DND-41 (cell line): Measurements from ENCODE around the gene CNRIP1.

Source experiments
- CTCF ChIP-seq: IDR thresholded peaks from 2 replicates; pipeline ENCODE4 v1.5.1; 2012; ENCODE audit warnings: borderline replicate concordance, low read length, moderate library complexity, mild to moderate bottlenecking; ENCODE audit not compliant: poor library complexity, severe bottlenecking; ENCODE audit errors: extremely low read depth
- EZH2 ChIP-seq: IDR thresholded peaks from 3 replicates; pipeline ENCODE4 v1.6.1; 2012; ENCODE audit warnings: borderline replicate concordance, low read depth, mild to moderate bottlenecking, moderate library complexity, low read length, inconsistent platforms; ENCODE audit not compliant: severe bottlenecking

DNA sequence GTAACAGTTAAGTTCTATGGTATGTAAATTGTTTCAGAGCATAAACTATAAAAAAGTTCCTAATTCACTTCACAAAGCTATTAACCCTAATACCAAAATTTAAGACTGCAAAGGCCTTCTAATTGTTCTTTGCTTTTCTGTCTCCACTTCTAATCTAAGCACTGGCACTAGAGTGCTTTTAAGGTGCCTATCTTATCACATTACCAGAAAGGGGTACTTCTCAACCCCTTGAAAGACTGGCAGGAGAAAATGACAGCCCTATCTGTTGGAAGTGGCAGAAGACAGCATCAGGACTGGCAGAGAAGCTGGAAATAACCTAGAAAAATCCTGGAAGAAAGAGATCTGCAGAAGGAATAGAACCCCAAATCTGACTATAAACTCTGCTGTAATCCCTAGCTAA is 10.3 kb downstream of the CNRIP1 start:
- TF ChIP-seq CTCF (no peak), EZH2 (no peak)
